Measurements from ENCODE around the gene WDR3. TPM values are rescaled to one million over a fixed set of nuclear protein-coding genes. Genes with fewer than 3 reads are reported as not detected.

The WDR3 gene
- total and polyA plus RNA-seq, 2 donors (not counting 1 experiment from before 2014, with no cell fraction given), result 5.5 to 18.5 TPM

GRCh38 chr1:117883616-117884015, 45.9 kb upstream of the WDR3 start:
- intact Hi-C loops (cut with micrococcal nuclease), result no loop called here
- WGBS (ENCODE audit: insufficient coverage), result no CpG with 5 or more reads among the region's 1 CpG
- Mint-ChIP-seq H3K4me3 (no peak overlapping the region), H3K27me3 (no peaks in the 10 kb centered on the region), H3K27ac (no peak overlapping the region), H3K9me3 (ENCODE audit: insufficient read depth) (no peaks in the 10 kb centered on the region), H3K4me1 (no peaks in the 10 kb centered on the region)
- no peak overlapping the region for H3K27ac ChIP-seq (ENCODE audit: low read length in 2 of 2)
- H3K4me1 ChIP-seq (ENCODE audit: control insufficient read depth in 2 of 2, insufficient read depth in 2 of 2, low read length in 2 of 2), result no peaks in the 10 kb centered on the region
- no peaks in the 10 kb centered on the region for H3K79me2 ChIP-seq (ENCODE audit: control insufficient read depth, insufficient read depth, low read length)
- no peaks in the 10 kb centered on the region for H4K20me1 ChIP-seq (ENCODE audit: control insufficient read depth, insufficient read depth, low read length, poor library complexity, severe bottlenecking)
- ChIA-PET POLR2A (no interaction called here), CTCF (interaction anchor here (0.9 to 1.1 kb wide), 3 partner anchors 9 to 13 kb away, joined by 3 read pairs; no protein-coding TSS in a partner anchor)
- no peak overlapping the region for H2AFZ ChIP-seq (ENCODE audit: insufficient read depth, low read depth, low read length, poor library complexity, severe bottlenecking)
- no peak overlapping the region for H3K4me3 ChIP-seq (ENCODE audit: control extremely low read depth in 1 of 5, extremely low read depth in 1 of 5, insufficient read depth in 1 of 5, low read depth in 2 of 5, low read length in 4 of 5)
- DNase-seq (no peak), ATAC-seq (ENCODE audit: low read depth) (no peak)
- H3K4me2 ChIP-seq (replicated peaks; ENCODE audit: low read depth, low read length, poor library complexity, severe bottlenecking), result no peak overlapping the region
- H3K9me3 ChIP-seq (ENCODE audit: control extremely low read depth in 1 of 3, control insufficient read depth in 2 of 3, insufficient read depth in 1 of 3, low read length in 2 of 3), result no peaks in the 10 kb centered on the region
- H3K36me3 ChIP-seq (replicated peaks in 1 of 2; ENCODE audit: control extremely low read depth in 1 of 2, control insufficient read depth in 1 of 2, extremely low read depth in 1 of 2, insufficient read depth in 2 of 2, low read length in 1 of 2), result peaks cover 8 to 44% of the 10 kb centered on the region in 2 experiments
- H3K9ac ChIP-seq (ENCODE audit: low read length), result no peak overlapping the region
- no peak for TF ChIP-seq EZH2 (IDR thresholded peaks at IDR 0.05; ENCODE audit: borderline replicate concordance, insufficient read depth, low read depth, low read length, poor library complexity, severe bottlenecking)
- TF ChIP-seq, protein P1, sequence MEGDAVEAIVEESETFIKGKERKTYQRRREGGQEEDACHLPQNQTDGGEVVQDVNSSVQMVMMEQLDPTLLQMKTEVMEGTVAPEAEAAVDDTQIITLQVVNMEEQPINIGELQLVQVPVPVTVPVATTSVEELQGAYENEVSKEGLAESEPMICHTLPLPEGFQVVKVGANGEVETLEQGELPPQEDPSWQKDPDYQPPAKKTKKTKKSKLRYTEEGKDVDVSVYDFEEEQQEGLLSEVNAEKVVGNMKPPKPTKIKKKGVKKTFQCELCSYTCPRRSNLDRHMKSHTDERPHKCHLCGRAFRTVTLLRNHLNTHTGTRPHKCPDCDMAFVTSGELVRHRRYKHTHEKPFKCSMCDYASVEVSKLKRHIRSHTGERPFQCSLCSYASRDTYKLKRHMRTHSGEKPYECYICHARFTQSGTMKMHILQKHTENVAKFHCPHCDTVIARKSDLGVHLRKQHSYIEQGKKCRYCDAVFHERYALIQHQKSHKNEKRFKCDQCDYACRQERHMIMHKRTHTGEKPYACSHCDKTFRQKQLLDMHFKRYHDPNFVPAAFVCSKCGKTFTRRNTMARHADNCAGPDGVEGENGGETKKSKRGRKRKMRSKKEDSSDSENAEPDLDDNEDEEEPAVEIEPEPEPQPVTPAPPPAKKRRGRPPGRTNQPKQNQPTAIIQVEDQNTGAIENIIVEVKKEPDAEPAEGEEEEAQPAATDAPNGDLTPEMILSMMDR (IDR thresholded peaks at IDR 0.05), result no peak
- H3K27me3 ChIP-seq (replicated peaks in 1 of 4; ENCODE audit: control extremely low read depth in 1 of 4, control insufficient read depth in 3 of 4, insufficient read depth in 4 of 4, low read length in 3 of 4), result no peaks in the 10 kb centered on the region

- POLR2A ChIA-PET, result no interaction called here
- no peaks in the 10 kb centered on the region for H3K9me3 ChIP-seq (ENCODE audit: control extremely low read depth in 1 of 3, control insufficient read depth in 2 of 3, insufficient read depth in 1 of 3, low read length in 2 of 3)
These were observed 43.3 kb upstream of the WDR3 start for GRCh38 chr1:117886101-117886795.

More at GRCh38 chr1:117886101-117886795, 43.3 kb upstream of the WDR3 start:
- H3K4me2 ChIP-seq (replicated peaks; ENCODE audit: low read depth, low read length, poor library complexity, severe bottlenecking), result no peak overlapping the region
- CTCF ChIA-PET, result no interaction called here
- Mint-ChIP-seq H3K27ac (no peak overlapping the region), H3K27me3 (no peaks in the 10 kb centered on the region), H3K4me1 (no peaks in the 10 kb centered on the region), H3K9me3 (ENCODE audit: insufficient read depth) (no peaks in the 10 kb centered on the region), H3K4me3 (no peak overlapping the region)
- TF ChIP-seq, protein P1 (IDR thresholded peaks at IDR 0.05), result no peak
- no peak for TF ChIP-seq EZH2 (IDR thresholded peaks at IDR 0.05; ENCODE audit: borderline replicate concordance, insufficient read depth, low read depth, low read length, poor library complexity, severe bottlenecking)
- no peak overlapping the region for H3K27ac ChIP-seq (ENCODE audit: low read length in 2 of 2)
- DNase-seq (no peak), ATAC-seq (ENCODE audit: low read depth) (no peak)
- no peak overlapping the region for H3K9ac ChIP-seq (ENCODE audit: low read length)
- WGBS (ENCODE audit: insufficient coverage), result 100% methylated on average over 1 of the region's 2 CpGs
- intact Hi-C loops (cut with micrococcal nuclease), result no loop called here
- no peaks in the 10 kb centered on the region for H3K79me2 ChIP-seq (ENCODE audit: control insufficient read depth, insufficient read depth, low read length)
- no peak overlapping the region for H3K4me3 ChIP-seq (ENCODE audit: control extremely low read depth in 1 of 5, extremely low read depth in 1 of 5, insufficient read depth in 1 of 5, low read depth in 2 of 5, low read length in 4 of 5)
- H3K4me1 ChIP-seq (ENCODE audit: control insufficient read depth in 2 of 2, insufficient read depth in 2 of 2, low read length in 2 of 2), result no peaks in the 10 kb centered on the region
- H3K27me3 ChIP-seq (replicated peaks in 1 of 4; ENCODE audit: control extremely low read depth in 1 of 4, control insufficient read depth in 3 of 4, insufficient read depth in 4 of 4, low read length in 3 of 4), result no peaks in the 10 kb centered on the region
- H2AFZ ChIP-seq (ENCODE audit: insufficient read depth, low read depth, low read length, poor library complexity, severe bottlenecking), result no peak overlapping the region
- no peaks in the 10 kb centered on the region for H4K20me1 ChIP-seq (ENCODE audit: control insufficient read depth, insufficient read depth, low read length, poor library complexity, severe bottlenecking)
- peaks cover 6 to 20% of the 10 kb centered on the region in 2 experiments for H3K36me3 ChIP-seq (replicated peaks in 1 of 2; ENCODE audit: control extremely low read depth in 1 of 2, control insufficient read depth in 1 of 2, extremely low read depth in 1 of 2, insufficient read depth in 2 of 2, low read length in 1 of 2)
